Measurements from ENCODE around the gene SP140. TPM values are rescaled to one million over a fixed set of nuclear protein-coding genes. Genes with fewer than 3 reads are reported as not detected.
"Not testable (repeated sequence)": the region's sequence is repeated elsewhere in the genome, so short reads cannot be mapped to it uniquely, and the experiment has no call there.

The SP140 gene
- total RNA-seq, 4 donors from 2014 or later: 1.3 to 2.4 (median 1.4) TPM; not detected in 1

DNA sequence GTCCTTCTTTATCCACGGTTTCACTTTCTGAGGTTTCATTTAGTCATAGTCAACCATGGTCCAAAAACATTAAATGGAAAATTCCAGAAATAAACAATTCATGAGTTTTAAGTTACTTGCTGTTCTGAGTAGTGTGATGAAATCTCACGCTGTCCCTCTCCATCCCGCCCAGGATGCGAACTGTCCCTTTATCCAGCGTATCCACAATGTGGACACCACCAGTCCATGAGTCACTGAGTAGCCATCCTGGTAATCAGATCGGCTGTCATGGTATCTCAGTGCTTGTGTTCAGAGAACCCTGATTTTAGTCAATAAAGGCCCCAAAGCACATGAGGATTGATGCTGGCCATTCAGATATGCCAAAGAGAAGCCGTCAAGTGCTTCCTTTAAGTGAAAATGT lies 105.2 kb downstream of the SP140 start:
- intact Hi-C loops (cut with DNase I; ENCODE audit: low total_unique reads): no loop called here
- WGBS, 2 donors: 88 to 89% methylated on average over 7 of the region's 7 CpGs
- TF ChIP-seq, protein P1, sequence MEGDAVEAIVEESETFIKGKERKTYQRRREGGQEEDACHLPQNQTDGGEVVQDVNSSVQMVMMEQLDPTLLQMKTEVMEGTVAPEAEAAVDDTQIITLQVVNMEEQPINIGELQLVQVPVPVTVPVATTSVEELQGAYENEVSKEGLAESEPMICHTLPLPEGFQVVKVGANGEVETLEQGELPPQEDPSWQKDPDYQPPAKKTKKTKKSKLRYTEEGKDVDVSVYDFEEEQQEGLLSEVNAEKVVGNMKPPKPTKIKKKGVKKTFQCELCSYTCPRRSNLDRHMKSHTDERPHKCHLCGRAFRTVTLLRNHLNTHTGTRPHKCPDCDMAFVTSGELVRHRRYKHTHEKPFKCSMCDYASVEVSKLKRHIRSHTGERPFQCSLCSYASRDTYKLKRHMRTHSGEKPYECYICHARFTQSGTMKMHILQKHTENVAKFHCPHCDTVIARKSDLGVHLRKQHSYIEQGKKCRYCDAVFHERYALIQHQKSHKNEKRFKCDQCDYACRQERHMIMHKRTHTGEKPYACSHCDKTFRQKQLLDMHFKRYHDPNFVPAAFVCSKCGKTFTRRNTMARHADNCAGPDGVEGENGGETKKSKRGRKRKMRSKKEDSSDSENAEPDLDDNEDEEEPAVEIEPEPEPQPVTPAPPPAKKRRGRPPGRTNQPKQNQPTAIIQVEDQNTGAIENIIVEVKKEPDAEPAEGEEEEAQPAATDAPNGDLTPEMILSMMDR (IDR thresholded peaks at IDR 0.05): no peak
- TF ChIP-seq POLR2A (IDR thresholded peaks at IDR 0.05): no peak
- DNase-seq (ENCODE audit: low spot score in 2 of 2): peak in 1 of 2 donors; percentile 62
- no peak overlapping the region for H3K4me3 ChIP-seq (ENCODE audit: low read depth, poor library complexity, severe bottlenecking)

DNA sequence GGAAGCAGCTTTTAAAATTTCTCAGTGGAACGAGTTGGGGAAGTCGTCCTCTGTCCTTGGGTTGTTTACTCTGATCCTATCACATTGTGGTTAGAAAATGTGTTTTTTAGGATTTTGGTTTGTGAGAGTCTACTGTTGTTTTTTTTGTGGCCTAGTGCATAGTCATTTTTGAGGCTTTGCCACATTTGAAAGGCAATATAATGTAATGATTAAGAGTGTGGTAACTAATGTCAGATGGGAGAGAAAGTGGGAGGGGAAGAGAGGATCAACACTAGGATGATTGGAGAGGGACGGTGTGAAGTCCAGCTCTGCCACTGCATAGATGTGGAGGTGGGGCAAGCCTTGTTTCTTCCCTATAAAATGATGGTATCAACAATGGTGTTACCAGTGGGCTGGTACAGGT lies 109.9 kb downstream of the SP140 start:
- no peak overlapping the region for H3K4me3 ChIP-seq (ENCODE audit: low read depth, poor library complexity, severe bottlenecking)
- WGBS, 2 donors: 62 to 64% methylated on average over 3 of the region's 3 CpGs
- no peak for DNase-seq (ENCODE audit: low spot score in 2 of 2)
- TF ChIP-seq, protein P1 (IDR thresholded peaks at IDR 0.05): no peak
- TF ChIP-seq POLR2A (IDR thresholded peaks at IDR 0.05): no peak
- intact Hi-C loops (cut with DNase I; ENCODE audit: low total_unique reads): no loop called here

DNA sequence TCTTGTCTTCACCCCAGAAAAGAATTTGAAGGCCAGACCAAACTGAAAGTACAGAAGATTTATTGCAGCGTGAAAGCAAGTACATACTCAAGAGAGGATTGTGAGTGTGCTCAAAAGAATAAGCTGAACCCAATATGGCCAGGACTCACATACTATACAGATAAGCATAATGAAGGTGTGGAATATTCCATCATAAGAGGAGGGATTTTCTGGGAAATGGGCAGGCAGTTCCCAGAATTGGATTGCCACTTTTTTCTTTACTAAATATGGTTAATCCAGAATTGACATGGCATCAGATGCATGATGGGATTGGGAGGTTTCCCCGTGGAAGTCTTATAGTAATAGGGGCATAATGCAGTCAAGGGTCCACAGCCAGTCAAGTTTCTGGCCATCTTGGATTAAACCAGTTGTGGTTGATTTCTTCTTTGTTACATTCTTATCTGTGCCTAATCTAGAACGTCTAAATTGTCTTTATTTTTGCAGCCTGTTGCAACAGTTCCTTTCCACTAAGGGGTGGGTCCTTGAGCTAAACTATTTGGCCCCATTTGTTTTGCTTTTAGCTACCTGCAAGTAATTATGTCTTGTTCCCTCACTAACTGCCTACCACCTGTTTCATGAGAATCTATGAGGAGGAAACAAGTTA lies 110.4 kb downstream of the SP140 start:
- WGBS, 2 donors: 74 to 77% methylated on average over 3 of the region's 3 CpGs
- DNase-seq (ENCODE audit: low spot score in 2 of 2): no peak
- H3K4me3 ChIP-seq (ENCODE audit: low read depth, poor library complexity, severe bottlenecking): no peak overlapping the region
- intact Hi-C loops (cut with DNase I; ENCODE audit: low total_unique reads): no loop called here
- TF ChIP-seq POLR2A (IDR thresholded peaks at IDR 0.05): no peak
- TF ChIP-seq, protein P1 (IDR thresholded peaks at IDR 0.05): no peak

DNA sequence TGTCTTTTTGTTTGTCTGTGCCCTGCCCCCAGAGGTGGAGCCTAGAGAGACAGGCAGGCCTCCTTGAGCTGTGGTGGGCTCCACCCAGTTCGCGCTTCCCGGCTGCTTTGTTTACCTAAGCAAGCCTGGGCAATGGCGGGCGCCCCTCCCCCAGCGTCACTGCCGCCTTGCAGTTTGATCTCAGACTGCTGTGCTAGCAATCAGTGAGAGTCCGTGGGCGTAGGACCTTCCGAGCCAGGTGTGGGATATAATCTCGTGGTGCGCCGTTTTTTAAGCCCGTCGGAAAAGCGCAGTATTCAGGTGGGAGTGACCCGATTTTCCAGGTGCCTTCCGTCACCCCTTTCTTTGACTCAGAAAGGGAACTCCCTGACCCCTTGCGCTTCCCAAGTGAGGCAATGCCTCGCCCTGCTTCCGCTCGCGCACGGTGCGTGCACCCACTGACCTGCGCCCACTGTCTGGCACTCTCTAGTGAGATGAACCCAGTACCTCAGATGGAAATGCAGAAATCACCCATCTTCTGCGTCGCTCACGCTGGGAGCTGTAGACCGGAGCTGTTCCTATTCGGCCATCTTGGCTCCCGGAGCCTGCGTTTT lies 116.5 kb downstream of the SP140 start:
- intact Hi-C loops (cut with DNase I; ENCODE audit: low total_unique reads); H3K4me3 ChIP-seq (ENCODE audit: low read depth, poor library complexity, severe bottlenecking); DNase-seq (ENCODE audit: low spot score in 2 of 2): not testable (repeated sequence)
- 90 to 91% methylated on average over 27 to 33 of the region's 33 CpGs for WGBS, 2 donors

DNA sequence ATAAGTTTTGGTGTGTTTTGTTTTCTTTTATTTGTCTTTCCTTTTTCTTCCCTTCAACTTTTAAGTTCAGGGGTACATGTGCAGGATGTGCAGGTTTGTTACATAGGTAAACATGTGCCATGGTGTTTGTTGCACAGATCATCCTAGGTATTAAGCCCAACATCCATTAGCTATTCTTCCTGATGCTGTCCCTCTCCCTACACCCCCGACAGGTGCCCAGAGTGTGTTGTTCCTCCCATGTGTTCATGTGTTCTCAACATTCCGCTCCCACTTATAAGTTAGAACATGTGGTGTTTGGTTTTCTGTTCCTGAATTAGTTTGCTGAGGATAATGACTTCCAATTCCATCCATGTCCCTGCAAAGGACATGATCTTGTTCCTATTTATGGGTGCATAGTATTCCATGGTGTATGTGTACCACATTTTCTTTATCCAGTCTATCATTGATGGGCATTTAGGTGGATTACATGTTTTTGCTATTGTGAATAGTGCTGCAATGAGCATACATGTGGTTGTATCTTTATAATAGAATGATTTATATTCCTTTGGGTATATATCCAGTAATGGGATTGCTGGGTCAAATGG lies 117.6 kb downstream of the SP140 start:
- 81 to 98% methylated on average over 2 of the region's 2 CpGs for WGBS, 2 donors
- DNase-seq (ENCODE audit: low spot score in 2 of 2); H3K4me3 ChIP-seq (ENCODE audit: low read depth, poor library complexity, severe bottlenecking); intact Hi-C loops (cut with DNase I; ENCODE audit: low total_unique reads): not testable (repeated sequence)

DNA sequence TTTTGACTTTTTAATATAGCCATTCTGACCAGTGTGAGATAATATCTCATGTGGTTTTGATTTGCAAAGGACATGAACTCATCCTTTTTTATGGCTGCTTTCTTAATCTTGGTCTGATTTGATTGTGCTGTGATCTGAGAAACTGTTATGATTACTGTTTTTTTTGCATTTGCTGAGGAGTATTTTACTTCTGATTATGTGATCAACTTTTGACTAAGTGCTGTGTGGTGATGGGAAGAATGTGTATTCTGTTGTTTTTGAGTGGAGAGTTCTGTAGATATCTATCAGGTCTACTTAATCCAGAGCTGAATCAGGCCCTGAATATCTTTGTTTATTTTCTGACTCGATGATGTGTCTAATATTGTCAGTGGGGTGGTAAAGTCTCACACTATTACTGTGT lies 118.2 kb downstream of the SP140 start:
- no peak overlapping the region for H3K4me3 ChIP-seq (ENCODE audit: low read depth, poor library complexity, severe bottlenecking)
- WGBS, 2 donors: 80 to 87% methylated on average over 1 of the region's 1 CpG
- intact Hi-C loops (cut with DNase I; ENCODE audit: low total_unique reads): no loop called here
- TF ChIP-seq, protein P1 (IDR thresholded peaks at IDR 0.05): no peak
- TF ChIP-seq POLR2A (IDR thresholded peaks at IDR 0.05): no peak
- DNase-seq (ENCODE audit: low spot score in 2 of 2): no peak
